ENCODE measurements around the gene JAML. TPM values are rescaled to one million over a fixed set of nuclear protein-coding genes. Genes with fewer than 3 reads are reported as not detected.

Gene JAML
- total RNA-seq, 2 experiments from 2014 or later = 140 to 144 TPM

- no peak for ATAC-seq
- H3K4me1 Mint-ChIP-seq (ENCODE audit: low read depth) = peaks cover 85% of the 10 kb centered on the region
- ChIA-PET POLR2A (interaction anchor here (1.0 to 4.9 kb wide), 5 partner anchors 10 to 64 kb away, joined by 4 to 86 read pairs (median 12); partner anchors contain the start of genes JAML and MPZL3), CTCF (interaction anchor here (0.6 to 5.3 kb wide), 16 partner anchors 8 to 59 kb away, joined by 3 to 54 read pairs (median 4); partner anchors contain the start of genes JAML and MPZL3)
- H3K27me3 Mint-ChIP-seq (ENCODE audit: low read depth) = no peaks in the 10 kb centered on the region
- H3K4me3 Mint-ChIP-seq = peak overlapping the region; percentile 71
- H3K27ac Mint-ChIP-seq = peak overlapping the region; percentile 88
- peak; percentile 22 for DNase-seq
- no peaks in the 10 kb centered on the region for H3K9me3 Mint-ChIP-seq (ENCODE audit: insufficient read depth)
- H3K36me3 Mint-ChIP-seq (ENCODE audit: low read depth) = peaks cover 64% of the 10 kb centered on the region
These were observed 14.8 kb upstream of the JAML start for GRCh38 chr11:118239509-118240205.

GRCh38 chr11:118238929-118239328 lies 14.1 kb upstream of the JAML start:
- DNase-seq (peak; percentile 37), ATAC-seq (peak; percentile 6)
- Mint-ChIP-seq H3K4me3 (peak overlapping the region; percentile 63), H3K9me3 (ENCODE audit: insufficient read depth) (no peaks in the 10 kb centered on the region), H3K4me1 (ENCODE audit: low read depth) (peaks cover 84% of the 10 kb centered on the region), H3K36me3 (ENCODE audit: low read depth) (peaks cover 65% of the 10 kb centered on the region), H3K27me3 (ENCODE audit: low read depth) (no peaks in the 10 kb centered on the region), H3K27ac (peak overlapping the region; percentile 77)
- CTCF ChIA-PET = interaction anchor here (0.8 to 5.3 kb wide), 14 partner anchors 8 to 52 kb away, joined by 3 to 54 read pairs (median 4); partner anchors contain the start of gene JAML
- POLR2A ChIA-PET = interaction anchor here (0.6 to 4.9 kb wide), 4 partner anchors 9 to 25 kb away, joined by 3 to 86 read pairs (median 24); partner anchors contain the start of genes JAML and MPZL3

- ATAC-seq (no peak), DNase-seq (no peak)
- no peaks in the 10 kb centered on the region for H3K9me3 Mint-ChIP-seq (ENCODE audit: insufficient read depth)
- H3K27me3 Mint-ChIP-seq (ENCODE audit: low read depth) = no peaks in the 10 kb centered on the region
- peaks cover 70% of the 10 kb centered on the region for H3K36me3 Mint-ChIP-seq (ENCODE audit: low read depth)
- CTCF ChIA-PET = interaction anchor here (1.4 to 5.3 kb wide), 3 partner anchors 13 to 40 kb away, joined by 5 to 54 read pairs (median 5); partner anchors contain the start of gene JAML
- H3K4me1 Mint-ChIP-seq (ENCODE audit: low read depth) = peaks cover 85% of the 10 kb centered on the region
- H3K27ac Mint-ChIP-seq = peak overlapping the region; percentile 77
- POLR2A ChIA-PET = interaction anchor here (0.6 to 4.9 kb wide), 3 partner anchors 9 to 24 kb away, joined by 3 to 44 read pairs (median 5); partner anchors contain the start of gene MPZL3
- peak overlapping the region; percentile 63 for H3K4me3 Mint-ChIP-seq
These were observed 13.6 kb upstream of the JAML start for GRCh38 chr11:118238421-118238820.

- no peak for ATAC-seq
- H3K9me3 Mint-ChIP-seq (ENCODE audit: insufficient read depth) = no peaks in the 10 kb centered on the region
- DNase-seq = no peak
- ChIA-PET CTCF (interaction anchor here (0.7 to 1.8 kb wide), 6 partner anchors 10 to 80 kb away, joined by 3 to 4 read pairs (median 4); partner anchors contain the start of gene JAML), POLR2A (interaction anchor here (1.0 to 1.3 kb wide), 2 partner anchors 12 to 22 kb away, joined by 3 to 6 read pairs; partner anchors contain the start of gene JAML)
- peaks cover 73% of the 10 kb centered on the region for H3K4me1 Mint-ChIP-seq (ENCODE audit: low read depth)
- H3K27me3 Mint-ChIP-seq (ENCODE audit: low read depth) = no peaks in the 10 kb centered on the region
- peaks cover 74% of the 10 kb centered on the region for H3K36me3 Mint-ChIP-seq (ENCODE audit: low read depth)
- H3K27ac Mint-ChIP-seq = peak overlapping the region; percentile 35
- H3K4me3 Mint-ChIP-seq = no peak overlapping the region
These were observed 11.4 kb upstream of the JAML start for GRCh38 chr11:118236170-118236569.

- Mint-ChIP-seq H3K36me3 (ENCODE audit: low read depth) (peaks cover 69% of the 10 kb centered on the region), H3K27ac (peak overlapping the region; percentile 23), H3K4me3 (no peak overlapping the region), H3K27me3 (ENCODE audit: low read depth) (no peaks in the 10 kb centered on the region), H3K4me1 (ENCODE audit: low read depth) (peaks cover 60% of the 10 kb centered on the region), H3K9me3 (ENCODE audit: insufficient read depth) (no peaks in the 10 kb centered on the region)
- no peak for DNase-seq
- ChIA-PET POLR2A (no interaction called here), CTCF (interaction anchor here (1.1 kb wide), 1 partner anchor 33 kb away, joined by 3 read pairs; no protein-coding TSS in a partner anchor)
- ATAC-seq = no peak
These were observed 10.0 kb upstream of the JAML start for GRCh38 chr11:118234833-118235232.

- Mint-ChIP-seq H3K27ac (peak overlapping the region; percentile 49), H3K4me3 (no peak overlapping the region)
- CTCF ChIA-PET = interaction anchor here (1.0 to 1.8 kb wide), 3 partner anchors 10 to 35 kb away, joined by 3 to 4 read pairs (median 3); partner anchors contain the start of gene JAML
These were observed 9.0 kb upstream of the JAML start for GRCh38 chr11:118233850-118234249.

GRCh38 chr11:118233377-118233776 lies 8.6 kb upstream of the JAML start:
- Mint-ChIP-seq H3K27ac (peak overlapping the region; percentile 17), H3K27me3 (ENCODE audit: low read depth) (no peaks in the 10 kb centered on the region), H3K9me3 (ENCODE audit: insufficient read depth) (no peaks in the 10 kb centered on the region), H3K4me3 (no peak overlapping the region), H3K36me3 (ENCODE audit: low read depth) (peaks cover 70% of the 10 kb centered on the region), H3K4me1 (ENCODE audit: low read depth) (peaks cover 47% of the 10 kb centered on the region)
- POLR2A ChIA-PET = interaction anchor here (0.6 kb wide), 1 partner anchor 17 kb away, joined by 3 read pairs; no protein-coding TSS in a partner anchor
- CTCF ChIA-PET = interaction anchor here (1.0 to 1.8 kb wide), 2 partner anchors 9 to 35 kb away, joined by 3 to 4 read pairs; partner anchors contain the start of gene JAML
- no peak for DNase-seq
- no peak for ATAC-seq

More at GRCh38 chr11:118233850-118234249, 9.0 kb upstream of the JAML start:
- DNase-seq (no peak), ATAC-seq (no peak)
- Mint-ChIP-seq H3K36me3 (ENCODE audit: low read depth) (peaks cover 72% of the 10 kb centered on the region), H3K4me1 (ENCODE audit: low read depth) (peaks cover 51% of the 10 kb centered on the region), H3K9me3 (ENCODE audit: insufficient read depth) (no peaks in the 10 kb centered on the region), H3K27me3 (ENCODE audit: low read depth) (no peaks in the 10 kb centered on the region)
- POLR2A ChIA-PET = interaction anchor here (0.6 kb wide), 1 partner anchor 17 kb away, joined by 3 read pairs; no protein-coding TSS in a partner anchor

GRCh38 chr11:118232659-118233058 lies 7.8 kb upstream of the JAML start:
- peaks cover 40% of the 10 kb centered on the region for H3K4me1 Mint-ChIP-seq (ENCODE audit: low read depth)
- no peaks in the 10 kb centered on the region for H3K9me3 Mint-ChIP-seq (ENCODE audit: insufficient read depth)
- ATAC-seq = no peak
- no peak overlapping the region for H3K27ac Mint-ChIP-seq
- POLR2A ChIA-PET = no interaction called here
- H3K4me3 Mint-ChIP-seq = no peak overlapping the region
- peak; percentile 18 for DNase-seq
- peaks cover 71% of the 10 kb centered on the region for H3K36me3 Mint-ChIP-seq (ENCODE audit: low read depth)
- CTCF ChIA-PET = interaction anchor here (1.8 kb wide), 1 partner anchor 34 kb away, joined by 4 read pairs; no protein-coding TSS in a partner anchor
- no peaks in the 10 kb centered on the region for H3K27me3 Mint-ChIP-seq (ENCODE audit: low read depth)

- Mint-ChIP-seq H3K4me3 (no peak overlapping the region), H3K36me3 (ENCODE audit: low read depth) (peaks cover 69% of the 10 kb centered on the region), H3K9me3 (ENCODE audit: insufficient read depth) (no peaks in the 10 kb centered on the region), H3K27ac (no peak overlapping the region), H3K4me1 (ENCODE audit: low read depth) (peaks cover 31% of the 10 kb centered on the region), H3K27me3 (ENCODE audit: low read depth) (no peaks in the 10 kb centered on the region)
- DNase-seq (no peak), ATAC-seq (no peak)
- POLR2A ChIA-PET = interaction anchor here (2.8 kb wide), 1 partner anchor 10 kb away, joined by 12 read pairs; no protein-coding TSS in a partner anchor
- CTCF ChIA-PET = interaction anchor here (1.3 kb wide), 1 partner anchor 33 kb away, joined by 4 read pairs; no protein-coding TSS in a partner anchor
These were observed 6.7 kb upstream of the JAML start for GRCh38 chr11:118231461-118231860.

- CTCF ChIA-PET = interaction anchor here (0.8 to 2.1 kb wide), 7 partner anchors 11 to 121 kb away, joined by 3 to 17 read pairs (median 3); partner anchors contain the start of gene MPZL3
- Mint-ChIP-seq H3K36me3 (ENCODE audit: low read depth) (peaks cover 68% of the 10 kb centered on the region), H3K9me3 (ENCODE audit: insufficient read depth) (no peaks in the 10 kb centered on the region)
These were observed 5.3 kb upstream of the JAML start for GRCh38 chr11:118230088-118230487.

GRCh38 chr11:118229274-118229847 lies 4.5 kb upstream of the JAML start:
- H3K36me3 Mint-ChIP-seq (ENCODE audit: low read depth) = peaks cover 67% of the 10 kb centered on the region
- peak overlapping the region; percentile 32 for H3K4me3 Mint-ChIP-seq
- H3K9me3 Mint-ChIP-seq (ENCODE audit: insufficient read depth) = no peaks in the 10 kb centered on the region
- H3K27ac Mint-ChIP-seq = no peak overlapping the region
- H3K27me3 Mint-ChIP-seq (ENCODE audit: low read depth) = no peaks in the 10 kb centered on the region
- no peak for ATAC-seq
- POLR2A ChIA-PET = interaction anchor here (1.2 to 2.8 kb wide), 5 partner anchors 9 to 130 kb away, joined by 3 to 12 read pairs (median 5); partner anchors contain the start of gene UBE4A
- peaks cover 19% of the 10 kb centered on the region for H3K4me1 Mint-ChIP-seq (ENCODE audit: low read depth)
- CTCF ChIA-PET = interaction anchor here (0.8 to 2.1 kb wide), 6 partner anchors 11 to 122 kb away, joined by 3 to 17 read pairs (median 4); no protein-coding TSS in a partner anchor
- DNase-seq = no peak

More at GRCh38 chr11:118230088-118230487, 5.3 kb upstream of the JAML start:
- H3K4me1 Mint-ChIP-seq (ENCODE audit: low read depth) = peaks cover 24% of the 10 kb centered on the region
- peak; percentile 72 for DNase-seq
- peak overlapping the region; percentile 32 for H3K4me3 Mint-ChIP-seq
- POLR2A ChIA-PET = interaction anchor here (1.1 to 2.8 kb wide), 6 partner anchors 9 to 129 kb away, joined by 3 to 12 read pairs (median 6); partner anchors contain the start of gene UBE4A
- H3K27me3 Mint-ChIP-seq (ENCODE audit: low read depth) = no peaks in the 10 kb centered on the region
- no peak overlapping the region for H3K27ac Mint-ChIP-seq
- peak; percentile 28 for ATAC-seq

Measured in activated CD8-positive, alpha-beta T cell treated with anti-CD3 and anti-CD28 coated beads, Interleukin-2, amount 10 ng/mL, durations not matched to agents 7 days and 5 days (primary cell).